Epithelial cell of prostate (primary cell): ENCODE measurements around the gene UBE3D.

Experiments used
- DNase-seq: peaks from one replicate; pipeline ENCODE4 v3.0.0-alpha.2; 2011; ENCODE audit warnings: low read depth, low spot score
- H3K27ac ChIP-seq: fragments of 450-650 bp; 2 replicates; pipeline ENCODE4 v1.5.1; 2017; ENCODE audit warnings: mild to moderate bottlenecking

Gene UBE3D, protein sequence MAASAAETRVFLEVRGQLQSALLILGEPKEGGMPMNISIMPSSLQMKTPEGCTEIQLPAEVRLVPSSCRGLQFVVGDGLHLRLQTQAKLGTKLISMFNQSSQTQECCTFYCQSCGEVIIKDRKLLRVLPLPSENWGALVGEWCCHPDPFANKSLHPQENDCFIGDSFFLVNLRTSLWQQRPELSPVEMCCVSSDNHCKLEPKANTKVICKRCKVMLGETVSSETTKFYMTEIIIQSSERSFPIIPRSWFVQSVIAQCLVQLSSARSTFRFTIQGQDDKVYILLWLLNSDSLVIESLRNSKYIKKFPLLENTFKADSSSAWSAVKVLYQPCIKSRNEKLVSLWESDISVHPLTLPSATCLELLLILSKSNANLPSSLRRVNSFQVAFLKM

DNA sequence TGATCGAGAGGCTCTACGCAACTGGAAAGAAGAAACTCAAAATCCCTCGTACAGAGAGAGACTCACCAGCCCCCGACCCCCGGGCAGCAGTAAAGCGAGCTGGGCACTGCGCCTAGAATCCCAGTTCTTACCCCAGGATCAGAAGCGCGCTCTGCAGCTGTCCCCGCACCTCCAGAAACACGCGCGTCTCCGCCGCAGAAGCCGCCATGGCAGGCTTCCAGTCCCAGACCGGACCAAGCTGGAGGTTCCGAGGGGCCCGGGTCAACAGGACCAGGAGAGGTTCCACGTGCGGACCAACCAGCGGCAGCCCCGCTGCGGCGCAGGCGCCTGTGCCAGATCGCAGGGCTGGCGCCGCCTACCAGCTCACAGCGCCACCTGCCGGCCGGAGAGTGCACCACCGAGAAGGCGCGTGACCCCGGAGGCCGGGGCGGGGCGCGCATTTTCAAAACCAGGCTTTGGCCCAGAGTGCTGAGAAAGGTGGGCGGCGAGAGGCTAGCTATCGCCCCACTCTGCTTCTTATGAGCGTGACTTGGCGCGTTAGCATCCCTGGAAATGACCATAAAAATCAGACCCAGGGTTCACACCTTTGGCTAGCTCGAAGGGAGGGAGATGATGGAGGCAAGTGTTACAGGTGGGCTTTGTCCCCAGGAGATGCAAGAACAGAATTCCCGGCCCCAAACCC is at the start of gene UBE3D:
TSS of gene UBE3D (minus strand) at position 331 of the 682 bp plus-strand sequence. CDS start at position 208, 123 bp downstream.
- DNase-seq, result no peak
- no peak within 1 kb of the TSS for H3K27ac ChIP-seq

DNA sequence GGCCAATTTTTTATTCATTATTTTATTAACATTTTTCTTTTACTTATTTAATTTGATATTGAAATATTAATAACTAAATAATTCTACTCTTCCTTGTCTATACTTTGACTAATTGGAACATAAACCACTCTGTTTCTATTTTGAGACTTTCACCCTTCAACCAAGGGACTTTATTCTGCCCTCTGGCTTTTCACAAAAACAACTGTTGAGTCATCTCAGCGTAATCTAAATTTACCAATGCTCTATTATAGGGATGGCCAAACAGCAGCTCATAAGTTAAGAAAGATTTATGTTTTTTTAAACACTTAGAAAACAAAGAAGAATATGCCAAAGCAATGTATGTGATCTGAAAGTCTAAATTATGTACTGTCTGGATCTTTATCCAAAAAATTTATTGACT is 48.5 kb upstream of the UBE3D start:
- no peak for DNase-seq
- H3K27ac ChIP-seq, result no peak overlapping the region

DNA sequence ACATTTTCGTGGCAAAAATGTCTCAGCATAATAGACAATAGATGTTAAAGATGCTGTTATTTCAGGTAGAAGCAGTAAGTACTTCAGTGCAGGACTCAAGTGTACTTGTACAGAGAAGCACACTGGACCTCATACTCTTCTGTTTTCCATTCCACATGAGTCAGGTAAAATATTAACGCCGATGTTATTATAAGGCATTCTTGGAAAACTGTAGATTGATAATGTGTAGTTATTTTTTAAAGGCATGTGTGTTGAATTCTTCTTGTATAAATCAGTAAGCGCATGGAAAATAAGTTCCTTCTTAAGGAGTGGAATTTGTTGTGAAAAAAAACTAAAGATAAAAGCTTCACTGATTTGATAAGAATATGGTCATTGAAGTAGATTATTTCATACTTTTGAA is 47.6 kb upstream of the UBE3D start:
- DNase-seq, result no peak
- H3K27ac ChIP-seq, result no peak overlapping the region

DNA sequence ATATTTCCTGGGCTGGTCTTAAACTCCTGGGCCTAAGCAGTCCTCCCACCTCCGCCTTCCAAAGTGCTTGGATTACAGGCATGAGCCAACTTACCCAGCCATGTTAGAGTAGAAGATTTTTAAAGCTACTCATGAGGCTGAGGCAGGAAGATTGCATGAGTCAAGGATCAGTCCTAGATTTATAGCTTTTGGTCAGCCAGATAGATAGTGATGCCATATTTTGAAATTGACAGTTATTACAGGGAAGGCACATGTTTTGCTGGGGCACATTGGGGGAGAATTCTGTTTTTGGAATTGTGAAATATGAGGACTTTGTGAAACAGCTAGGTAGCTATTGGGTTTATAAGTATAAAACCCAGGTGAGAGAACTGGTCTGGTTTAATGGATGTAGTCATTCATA is 42.7 kb upstream of the UBE3D start:
- DNase-seq, result no peak
- H3K27ac ChIP-seq, result no peak overlapping the region

DNA sequence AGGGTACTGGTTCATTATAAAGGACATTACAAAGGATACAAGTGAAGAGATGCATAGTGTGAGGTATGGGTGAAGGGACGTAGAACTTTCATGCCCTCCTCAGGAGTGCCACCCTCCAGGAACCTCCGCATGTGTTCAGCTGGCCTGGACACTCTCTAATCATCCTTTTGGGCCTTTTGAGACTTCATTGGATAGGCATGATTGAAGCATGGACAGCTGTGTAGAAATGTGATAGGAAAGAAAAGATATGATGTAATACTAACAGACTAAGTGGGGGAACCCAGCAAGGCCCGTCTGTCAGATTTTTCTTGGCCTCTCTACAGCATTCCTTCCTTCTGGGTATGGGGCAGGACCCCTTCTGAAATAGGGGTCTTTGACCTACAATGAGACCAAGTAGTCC is 32.9 kb upstream of the UBE3D start:
- H3K27ac ChIP-seq, result no peak overlapping the region
- DNase-seq, result no peak

DNA sequence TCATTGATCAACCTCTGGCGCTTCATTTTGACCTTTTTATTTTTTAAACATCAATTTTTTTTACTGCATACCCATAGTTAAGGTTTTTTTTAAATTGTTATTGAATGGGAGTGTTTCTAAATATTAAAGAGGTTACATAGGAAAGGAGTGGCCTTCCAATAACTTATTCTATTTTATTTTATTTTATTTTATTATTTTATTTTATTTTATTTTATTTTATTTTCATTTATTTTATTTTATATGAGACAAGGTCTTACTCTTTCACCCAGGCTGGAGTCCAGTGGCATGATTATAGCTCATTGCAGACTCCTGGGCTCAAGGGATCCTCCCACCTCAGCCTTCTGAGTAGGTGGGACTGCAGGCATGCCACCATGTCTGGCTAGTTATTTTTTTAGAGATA is 32.0 kb upstream of the UBE3D start:
- no peak overlapping the region for H3K27ac ChIP-seq
- no peak for DNase-seq

DNA sequence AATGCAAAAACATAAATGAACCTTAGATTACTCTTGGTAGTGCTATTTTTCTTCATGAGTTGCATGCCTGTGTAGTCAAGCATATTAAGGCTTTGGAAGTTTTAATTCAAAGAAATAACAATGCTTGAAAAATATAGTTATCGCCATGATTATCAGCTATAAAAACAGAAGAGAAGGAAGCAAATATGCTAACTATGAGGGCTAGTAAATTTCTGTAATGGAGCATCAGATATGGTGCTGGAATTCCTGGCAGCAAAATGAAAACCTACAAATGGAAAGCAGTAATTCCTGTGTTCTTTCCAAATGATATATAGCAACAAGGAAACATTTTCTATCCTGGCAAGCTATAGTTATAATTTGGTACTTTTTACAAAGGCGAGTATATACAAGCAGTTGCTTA is 31.6 kb upstream of the UBE3D start:
- H3K27ac ChIP-seq, result no peak overlapping the region
- DNase-seq, result no peak

DNA sequence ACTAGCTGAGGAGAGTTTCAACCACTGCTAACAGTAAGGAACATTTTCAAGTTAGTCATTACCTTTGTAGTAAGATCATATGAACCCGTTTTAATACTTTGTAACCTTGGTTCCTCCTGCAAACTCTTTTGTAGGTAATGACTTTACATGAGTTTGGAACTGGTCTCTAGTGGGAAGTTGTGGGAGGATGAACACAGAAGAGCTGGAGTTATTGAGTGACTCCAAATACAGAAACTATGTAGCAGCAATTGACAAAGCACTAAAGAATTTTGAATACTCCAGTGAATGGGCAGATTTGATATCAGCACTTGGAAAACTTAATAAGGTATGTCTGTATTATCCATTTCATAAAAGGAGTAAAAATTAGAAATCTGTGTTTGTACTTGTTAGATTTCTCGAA is 31.1 kb upstream of the UBE3D start:
- H3K27ac ChIP-seq, result no peak overlapping the region
- DNase-seq, result no peak

DNA sequence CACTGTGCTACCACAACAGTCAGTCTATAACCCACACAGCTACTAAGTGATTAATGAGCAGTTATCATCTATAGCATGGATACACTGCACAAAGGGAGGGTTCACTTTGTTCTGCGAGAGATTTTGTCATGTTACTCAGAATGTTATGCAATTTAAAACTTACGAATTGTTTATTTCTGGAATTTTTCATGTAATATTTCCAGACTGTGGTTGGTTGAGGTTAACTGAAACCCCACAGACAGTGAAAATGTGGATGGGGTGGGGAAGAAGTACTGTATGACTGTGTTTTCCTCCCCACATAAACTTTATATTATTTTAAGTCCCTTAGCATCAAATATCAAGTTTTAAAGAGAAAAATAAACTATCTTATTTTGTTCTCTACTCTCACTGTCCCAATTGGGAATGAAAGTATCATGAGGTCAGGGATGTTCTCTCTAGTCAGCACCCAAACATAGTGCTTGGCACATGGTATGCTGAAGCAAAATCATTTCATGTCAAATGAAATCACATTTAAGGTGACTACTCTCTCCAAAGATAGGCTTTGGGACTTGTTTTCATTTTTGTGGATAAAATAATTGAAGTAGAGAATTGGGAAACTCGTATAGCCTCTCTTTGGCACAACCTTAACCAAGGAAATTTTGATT is 27.2 kb upstream of the UBE3D start:
- DNase-seq, result no peak
- H3K27ac ChIP-seq, result no peak overlapping the region

DNA sequence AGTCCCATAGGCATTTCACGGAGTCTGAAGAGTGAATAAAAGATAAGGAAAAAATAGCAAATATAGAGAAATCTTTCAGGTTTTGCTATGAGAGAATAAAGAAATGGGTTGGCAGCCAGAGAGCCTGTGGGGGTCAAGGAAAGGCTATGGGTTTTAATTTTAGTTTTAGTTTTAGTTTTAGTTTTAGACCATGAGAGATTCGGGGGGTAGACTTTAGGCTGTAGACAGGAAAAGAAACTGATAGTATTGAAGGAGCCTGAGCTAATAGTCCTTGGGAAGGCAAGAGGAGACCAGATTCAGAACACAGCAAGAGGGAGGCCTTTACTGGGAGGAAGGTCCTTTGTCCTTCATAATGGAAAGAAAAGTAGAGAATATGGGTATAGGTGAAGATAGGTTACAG is 21.1 kb upstream of the UBE3D start:
- H3K27ac ChIP-seq, result no peak overlapping the region

DNA sequence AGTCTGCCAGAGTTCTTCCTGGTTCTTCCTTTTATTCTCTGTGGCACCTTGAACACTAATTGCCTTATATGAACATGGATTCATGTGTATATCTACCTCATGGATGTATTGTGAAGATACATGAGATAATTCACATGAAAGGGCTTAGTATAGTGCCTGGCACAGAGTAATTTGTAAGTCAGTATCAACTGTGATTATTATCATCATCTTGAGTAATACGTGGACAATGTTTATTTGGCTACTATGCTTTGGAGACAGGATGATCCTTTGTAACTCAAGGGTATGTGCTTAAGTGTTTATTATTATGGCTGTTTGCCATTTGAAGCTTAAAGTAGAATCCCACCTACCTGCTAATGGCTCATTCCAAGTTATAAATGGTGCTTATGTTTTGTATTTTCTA is 17.8 kb upstream of the UBE3D start:
- H3K27ac ChIP-seq, result no peak overlapping the region
- no peak for DNase-seq

More for the DNA sequence above, 21.1 kb upstream of the UBE3D start:
- DNase-seq, result no peak

DNA sequence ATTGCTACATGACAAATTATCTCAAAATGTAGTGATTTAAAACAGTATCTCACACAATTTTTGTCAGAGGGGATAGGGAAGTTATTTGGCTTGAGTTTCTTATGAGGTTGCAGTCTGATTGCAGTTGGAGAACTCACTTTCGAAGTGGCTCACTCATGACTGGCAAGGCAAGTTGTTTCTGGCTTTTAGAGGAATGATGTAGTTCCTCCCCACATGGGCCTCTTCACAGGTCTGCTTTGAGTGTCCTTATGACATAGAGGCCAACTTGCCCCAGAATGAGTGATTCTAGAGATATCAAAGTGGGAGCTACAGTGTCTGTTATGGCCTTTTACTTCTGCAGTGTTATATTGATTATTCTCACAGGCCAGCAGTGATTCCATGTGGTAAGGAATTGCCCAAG is 8.0 kb upstream of the UBE3D start:
- peak overlapping the region; percentile 92 for H3K27ac ChIP-seq
- no peak for DNase-seq

DNA sequence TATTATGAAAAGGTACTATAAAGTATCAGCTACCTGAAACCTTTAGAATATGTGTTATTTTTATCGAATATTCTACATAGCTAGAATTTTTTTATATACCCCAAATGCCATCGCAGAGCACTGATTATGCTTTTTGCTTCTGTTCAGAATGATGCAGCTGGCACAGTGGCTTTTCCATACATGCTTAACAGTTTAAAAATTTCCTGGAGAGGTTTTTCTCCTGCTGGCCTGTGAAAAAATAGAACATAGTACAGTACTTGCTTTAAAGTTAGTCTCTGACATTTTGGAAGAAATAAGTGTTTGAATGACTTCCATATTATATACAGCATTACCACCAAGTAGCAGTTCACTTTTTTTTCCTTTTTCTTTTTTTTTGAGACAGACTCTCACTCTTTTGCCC is 7.1 kb upstream of the UBE3D start:
- peak overlapping the region; percentile 92 for H3K27ac ChIP-seq
- no peak for DNase-seq

DNA sequence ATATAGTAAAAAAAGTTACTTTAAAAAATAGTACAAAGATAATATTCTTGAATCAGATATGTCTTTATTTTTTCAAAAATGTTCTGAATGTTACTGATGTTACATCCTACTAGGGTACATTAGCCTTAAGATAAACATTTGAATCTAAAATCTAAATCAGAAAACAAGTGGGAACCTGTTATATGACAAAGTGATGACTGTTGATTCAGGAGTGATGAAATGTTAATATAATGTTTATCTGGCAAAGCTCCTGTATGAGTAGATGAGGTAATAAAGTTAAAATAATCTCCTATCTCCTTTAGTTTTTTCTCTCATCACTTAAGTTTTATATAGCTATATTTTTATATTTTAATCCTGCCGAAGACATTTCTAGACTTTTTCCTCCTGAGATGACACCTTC is 6.1 kb upstream of the UBE3D start:
- H3K27ac ChIP-seq, result peak overlapping the region; percentile 92
- no peak for DNase-seq

DNA sequence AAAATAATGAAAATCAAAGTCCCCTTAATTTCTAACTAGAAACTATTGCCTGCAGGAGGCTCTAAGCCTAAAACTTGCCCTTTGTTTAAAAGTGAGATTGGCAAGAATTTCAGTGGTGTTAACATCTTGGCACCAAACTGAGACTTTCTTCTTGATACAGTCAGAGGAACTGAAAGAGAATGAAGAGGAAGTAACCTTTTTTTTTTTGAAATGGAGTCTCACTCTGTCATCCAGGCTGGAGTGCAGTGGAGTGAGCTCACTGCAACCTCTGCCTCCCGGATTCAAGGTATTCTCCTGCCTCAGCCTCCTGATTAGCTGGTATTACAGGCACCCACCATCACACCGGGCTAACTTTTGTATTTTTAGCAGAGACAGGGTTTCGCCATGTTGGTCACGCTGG is 5.4 kb upstream of the UBE3D start:
- DNase-seq, result no peak
- H3K27ac ChIP-seq, result peak overlapping the region; percentile 92

DNA sequence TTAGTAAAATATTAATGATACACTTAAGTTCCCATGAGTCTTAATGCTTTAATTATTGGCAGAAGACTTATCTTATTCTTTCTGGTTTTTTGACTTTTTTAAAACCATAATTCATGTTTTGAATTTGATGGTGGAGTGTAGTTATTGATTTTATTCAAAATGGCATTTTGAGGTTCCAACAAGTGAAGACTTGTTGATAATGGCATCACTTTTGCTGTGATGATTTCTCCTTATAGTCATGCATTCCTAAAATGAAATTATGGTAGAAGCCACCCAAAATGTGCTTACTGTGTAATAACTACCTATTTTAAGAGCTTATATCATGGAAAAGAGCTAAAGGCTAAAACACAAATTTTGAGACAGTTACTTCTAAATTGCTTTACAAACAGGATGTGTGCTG is 4.0 kb upstream of the UBE3D start:
- DNase-seq, result no peak
- peak overlapping the region; percentile 92 for H3K27ac ChIP-seq

DNA sequence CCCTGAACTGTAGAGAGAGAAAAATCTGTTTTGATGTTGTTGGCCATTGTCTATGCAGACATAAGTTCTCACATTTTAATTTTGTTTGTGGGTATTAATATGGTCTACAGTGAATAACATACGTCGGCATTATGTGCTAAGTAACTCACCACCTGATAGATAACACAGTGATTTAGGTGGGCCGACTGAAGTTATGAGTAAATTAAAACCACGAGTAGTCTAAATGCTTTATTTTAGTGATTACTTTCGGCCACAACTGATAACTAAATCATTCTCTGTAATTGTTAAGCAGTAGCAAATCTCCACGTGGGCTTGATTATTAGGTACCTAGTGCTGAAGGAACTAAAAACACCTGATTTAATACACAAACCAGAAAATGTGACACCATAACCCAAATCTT is 3.0 kb upstream of the UBE3D start:
- H3K27ac ChIP-seq, result peak overlapping the region; percentile 92
- no peak for DNase-seq

DNA sequence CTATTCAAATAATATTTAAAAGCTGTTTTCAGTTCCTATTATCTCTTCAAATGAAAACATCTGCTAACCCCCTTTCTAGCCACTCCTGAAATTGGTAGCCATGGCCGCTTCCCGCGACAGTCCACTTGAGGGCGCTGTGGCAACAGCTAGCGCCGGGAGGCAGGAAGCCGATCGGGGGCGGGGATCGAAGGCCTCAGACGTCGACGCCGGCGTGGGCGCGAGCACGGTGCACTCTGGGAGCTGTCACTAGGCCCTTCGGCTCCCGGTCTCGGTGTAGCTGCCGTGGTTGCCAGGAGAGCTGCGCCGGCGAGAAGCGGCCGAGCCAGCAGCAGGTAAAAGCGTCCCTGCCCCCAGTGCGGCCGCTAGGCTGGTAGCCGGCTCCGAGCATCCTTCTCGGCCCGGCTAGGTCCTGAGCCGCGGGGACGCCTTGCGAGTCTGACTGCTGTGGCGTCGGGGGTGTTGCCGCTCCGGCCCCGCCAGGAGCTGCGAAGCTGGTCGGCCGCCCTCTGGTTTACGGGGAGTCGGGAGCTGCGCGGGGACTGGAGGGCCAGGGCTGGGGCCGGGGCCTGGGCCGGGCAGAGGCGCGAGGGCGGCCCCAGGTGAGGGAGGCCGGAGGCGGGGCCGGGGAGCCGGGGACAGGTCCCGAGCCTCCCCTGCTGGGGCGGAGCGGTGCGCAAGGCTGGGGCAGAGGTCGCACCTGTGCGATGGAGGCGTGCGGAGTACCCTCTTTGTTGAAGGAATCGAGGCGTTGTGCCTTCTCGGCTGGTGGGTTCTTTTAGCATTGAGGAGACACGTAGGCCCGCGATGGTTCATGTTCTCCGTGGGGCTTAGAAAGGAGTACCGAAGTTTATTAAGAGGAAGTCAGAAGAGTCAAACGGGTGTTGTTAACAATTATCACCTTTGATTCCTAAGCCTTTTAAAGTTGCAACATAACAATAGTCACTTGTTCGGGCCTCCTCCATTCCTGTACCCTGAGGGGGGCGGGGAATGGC is 2.1 kb upstream of the UBE3D start, which contains the start of gene DOP1A:
TSS of gene DOP1A (plus strand) at position 224 of the 992 bp plus-strand sequence. CDS start 29,307 bp downstream, outside the sequence.
- peak within 1 kb of the TSS; percentile 92 for H3K27ac ChIP-seq

DNA sequence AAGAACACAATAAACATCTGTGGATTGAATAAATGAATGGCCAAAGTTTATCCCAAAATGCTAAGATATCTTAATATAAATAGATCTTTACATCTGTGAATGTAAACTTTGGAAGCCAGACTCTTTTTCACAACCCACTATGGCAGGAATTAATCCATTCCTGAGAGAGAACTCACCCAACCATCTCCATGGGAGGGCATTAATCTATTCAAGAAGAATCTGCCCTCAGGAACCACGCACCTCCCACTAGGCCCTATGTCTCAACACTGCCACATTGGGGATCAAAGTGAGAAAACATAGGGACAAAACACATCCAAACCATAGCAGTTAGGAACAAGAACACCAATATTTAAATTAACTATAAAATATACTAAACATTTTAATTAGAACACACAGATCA is 3.4 kb downstream of the UBE3D start:
- no peak overlapping the region for H3K27ac ChIP-seq
- DNase-seq, result no peak

More for the DNA sequence above, 2.1 kb upstream of the UBE3D start, which contains the start of gene DOP1A:
- peak; percentile 82 for DNase-seq

DNA sequence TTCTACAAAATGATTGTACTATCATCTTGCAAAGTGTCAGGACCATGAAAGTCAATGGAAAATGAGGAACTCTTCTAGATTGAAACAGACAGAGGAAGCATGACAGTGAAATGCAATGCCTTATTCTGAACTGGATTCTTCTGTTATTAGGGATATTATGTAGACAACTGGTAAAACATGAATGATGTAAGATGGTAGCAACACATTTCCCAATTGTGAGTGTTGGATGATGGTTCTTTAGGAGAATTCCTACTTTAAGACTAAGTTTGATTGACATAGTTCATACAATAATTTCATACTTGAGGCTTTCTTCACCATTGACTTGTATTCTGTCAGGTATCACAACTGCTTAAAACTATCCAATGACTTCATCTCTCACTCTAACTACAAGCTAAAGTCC is 4.5 kb downstream of the UBE3D start:
- DNase-seq, result no peak
- peak overlapping the region; percentile 43 for H3K27ac ChIP-seq
